Cerebellar cortex (tissue), 1 donor: ENCODE measurements around the gene UBE2D2.
"Not testable (repeated sequence)": the region's sequence is repeated elsewhere in the genome, so short reads cannot be mapped to it uniquely, and the experiment has no call there.

Experiments used
- DNase-seq: peaks from one replicate; pipeline ENCODE4 v3.0.0-alpha.2; 2015; ENCODE audit warnings: low spot score

Gene UBE2D2

DNA sequence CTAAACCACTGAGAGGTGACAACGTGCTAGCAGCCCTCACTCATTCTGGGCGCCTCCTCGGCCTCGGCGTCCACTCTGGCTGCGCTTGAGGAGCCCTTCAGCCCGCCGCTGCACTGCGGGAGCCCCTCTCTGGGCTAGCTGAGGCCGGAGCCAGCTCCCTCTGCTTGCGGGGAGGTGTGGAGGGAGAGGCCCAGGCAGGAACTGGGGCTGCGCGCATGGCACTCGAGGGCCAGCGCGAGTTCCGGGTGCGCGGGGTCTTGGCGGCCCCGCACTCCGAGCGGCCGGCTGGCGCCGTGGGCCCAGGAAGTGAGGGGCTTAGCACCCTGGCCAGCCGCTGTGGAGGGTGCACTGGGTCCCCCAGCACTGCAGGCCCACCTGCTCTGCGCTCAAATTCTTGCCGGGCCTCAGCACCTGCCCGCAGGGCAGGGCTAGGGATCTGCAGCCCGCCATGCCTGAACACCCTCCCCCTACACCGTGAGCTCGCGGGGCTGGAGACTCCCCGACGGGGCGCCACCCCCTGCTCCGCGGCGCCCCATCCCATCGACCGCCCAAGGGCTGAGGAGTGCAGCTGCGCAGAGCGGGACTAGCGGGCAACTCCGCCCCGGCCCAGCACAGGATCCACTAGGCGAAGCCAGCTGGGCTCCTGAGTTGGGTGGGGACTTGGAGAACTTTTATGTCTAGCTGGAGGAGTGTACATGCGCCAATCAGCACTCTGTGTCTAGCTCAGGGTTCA is 11.8 kb upstream of the UBE2D2 start:
- DNase-seq: no peak

DNA sequence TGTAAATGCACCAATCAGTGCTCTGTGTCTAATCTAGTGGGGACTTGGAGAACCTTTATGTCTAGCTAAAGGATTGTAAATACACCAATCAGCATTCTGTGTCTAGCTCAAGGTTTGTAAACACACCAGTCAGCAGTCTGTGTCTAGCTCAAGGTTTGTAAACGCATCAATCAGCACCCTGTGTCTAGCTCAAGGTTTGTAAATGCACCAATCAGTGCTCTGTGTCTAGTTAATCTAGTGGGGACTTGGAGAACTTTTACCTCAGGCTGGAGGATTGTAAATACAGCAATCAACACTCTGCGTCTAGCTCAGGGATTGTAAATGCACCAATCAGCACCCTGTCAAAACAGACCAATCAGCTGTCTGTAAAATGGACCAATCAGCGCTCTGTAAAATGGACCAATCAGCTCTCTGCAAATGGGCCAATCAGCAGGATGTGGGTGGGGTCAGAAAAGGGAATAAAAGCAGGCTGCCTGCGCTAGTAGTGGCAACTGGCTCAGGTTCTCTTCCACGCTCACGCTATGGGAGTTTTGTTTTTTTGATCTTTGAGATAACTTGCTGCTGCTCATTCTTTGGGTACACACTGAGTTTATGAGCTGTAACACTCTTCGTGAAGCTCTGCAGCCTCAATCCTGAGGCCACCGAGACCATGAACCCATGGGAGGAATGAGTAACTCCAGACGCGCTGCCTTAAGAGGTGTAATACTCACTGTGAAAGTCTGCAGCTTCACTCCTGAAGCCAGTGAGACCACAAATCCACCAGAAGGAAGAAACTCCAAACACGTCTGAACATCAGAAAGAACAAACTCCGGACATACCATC is 10.9 kb upstream of the UBE2D2 start:
- not testable (repeated sequence) for DNase-seq

DNA sequence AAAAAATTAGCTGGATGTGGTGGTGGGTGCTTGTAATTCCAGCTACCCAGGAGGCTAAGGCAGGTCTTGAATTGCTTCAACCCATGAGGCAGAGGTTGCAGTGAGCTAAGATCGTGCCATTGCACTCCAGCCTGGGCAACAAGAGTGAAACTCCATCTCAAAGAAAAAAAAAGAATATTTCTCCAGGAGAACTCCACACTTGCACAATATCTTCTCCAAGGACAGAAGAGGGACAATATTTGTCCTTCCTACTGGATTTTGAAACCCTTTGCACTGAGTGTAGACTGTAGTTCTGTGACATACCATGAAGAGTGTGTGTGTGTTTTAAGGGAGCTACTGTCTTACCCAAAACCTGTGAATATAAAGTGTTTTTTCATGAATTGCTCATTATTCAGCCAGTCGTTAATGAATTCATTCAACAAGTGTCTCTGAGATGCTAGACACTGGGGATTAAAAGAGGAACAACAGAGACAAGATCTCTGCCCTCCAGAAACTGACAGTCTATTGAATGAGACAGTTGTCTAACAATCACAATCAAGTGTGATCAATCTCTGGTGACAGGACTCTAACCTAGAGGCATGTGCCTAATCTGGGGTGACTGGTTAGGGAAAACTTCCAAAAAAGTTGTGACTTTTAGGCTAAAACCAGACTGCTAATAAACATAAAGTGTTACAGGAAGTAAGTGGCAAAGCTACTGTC is 9.8 kb upstream of the UBE2D2 start:
- no peak for DNase-seq

DNA sequence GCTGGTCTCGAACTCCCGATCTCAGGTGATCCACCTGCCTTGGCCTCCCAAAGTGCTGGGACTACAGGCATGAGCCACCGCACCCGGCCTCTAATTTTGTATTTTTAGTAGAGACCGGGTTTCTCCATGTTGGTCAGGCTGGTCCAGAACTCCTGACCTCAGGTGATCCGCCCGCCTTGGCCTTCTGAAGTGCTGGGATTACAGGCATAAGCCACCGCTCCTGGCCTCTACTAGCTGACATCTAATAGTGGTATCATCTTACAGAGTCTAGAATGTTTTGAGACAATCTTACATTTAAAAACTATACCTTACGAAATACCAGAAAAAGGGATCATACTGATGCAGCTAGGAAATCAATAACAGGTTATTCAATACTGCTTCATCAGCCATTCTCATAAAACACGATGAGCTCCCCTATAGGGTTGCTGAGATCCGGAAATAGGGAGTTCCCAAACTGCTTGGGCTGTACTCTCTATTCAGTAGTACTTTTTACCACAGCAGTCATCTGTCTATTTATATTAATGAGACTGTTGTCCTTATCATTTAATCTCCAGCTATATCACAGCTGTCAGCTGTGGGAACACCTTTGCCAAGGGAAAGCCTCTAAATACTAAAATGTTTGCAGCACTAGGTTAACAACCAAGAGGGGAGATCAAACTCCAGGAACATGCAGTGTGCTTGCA is 8.1 kb upstream of the UBE2D2 start:
- DNase-seq: no peak

DNA sequence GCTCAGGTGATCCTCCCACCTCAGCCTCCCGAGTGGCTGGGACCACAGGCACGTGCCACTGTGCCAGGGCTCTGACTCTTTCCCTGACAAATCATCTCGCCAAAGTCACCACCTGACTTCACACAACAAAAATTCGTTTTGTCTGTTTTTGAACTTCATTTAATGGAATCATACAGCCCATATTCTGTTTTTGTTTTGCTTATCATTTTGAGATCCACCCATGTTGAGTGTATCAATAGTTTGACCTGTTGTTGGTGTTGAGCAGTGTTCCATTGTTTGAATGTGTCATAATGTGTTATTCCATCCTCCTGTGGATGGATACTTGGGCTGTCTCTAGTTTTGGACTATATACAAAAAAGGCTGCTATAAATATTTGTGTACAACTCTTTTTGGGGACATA is 6.9 kb upstream of the UBE2D2 start:
- no peak for DNase-seq

DNA sequence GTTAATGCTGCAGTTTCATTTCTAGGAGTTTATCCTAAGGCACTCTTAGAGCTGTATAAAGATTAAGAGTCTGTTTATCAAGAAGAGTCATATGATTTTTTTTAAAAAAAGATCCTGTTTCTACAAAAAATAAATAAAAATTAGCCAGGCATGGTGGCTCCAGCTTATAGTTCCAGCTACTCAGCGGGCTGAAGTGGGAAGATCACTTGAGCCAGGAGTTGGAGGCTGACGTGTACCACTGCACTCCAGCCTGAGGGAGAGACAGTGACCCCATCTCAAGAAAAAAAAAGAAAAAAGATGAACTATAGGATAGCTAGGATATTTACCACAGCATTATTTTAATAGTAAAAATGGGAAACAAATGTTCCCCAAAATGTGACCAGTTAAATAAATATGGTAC is 3.3 kb upstream of the UBE2D2 start:
- DNase-seq: no peak

DNA sequence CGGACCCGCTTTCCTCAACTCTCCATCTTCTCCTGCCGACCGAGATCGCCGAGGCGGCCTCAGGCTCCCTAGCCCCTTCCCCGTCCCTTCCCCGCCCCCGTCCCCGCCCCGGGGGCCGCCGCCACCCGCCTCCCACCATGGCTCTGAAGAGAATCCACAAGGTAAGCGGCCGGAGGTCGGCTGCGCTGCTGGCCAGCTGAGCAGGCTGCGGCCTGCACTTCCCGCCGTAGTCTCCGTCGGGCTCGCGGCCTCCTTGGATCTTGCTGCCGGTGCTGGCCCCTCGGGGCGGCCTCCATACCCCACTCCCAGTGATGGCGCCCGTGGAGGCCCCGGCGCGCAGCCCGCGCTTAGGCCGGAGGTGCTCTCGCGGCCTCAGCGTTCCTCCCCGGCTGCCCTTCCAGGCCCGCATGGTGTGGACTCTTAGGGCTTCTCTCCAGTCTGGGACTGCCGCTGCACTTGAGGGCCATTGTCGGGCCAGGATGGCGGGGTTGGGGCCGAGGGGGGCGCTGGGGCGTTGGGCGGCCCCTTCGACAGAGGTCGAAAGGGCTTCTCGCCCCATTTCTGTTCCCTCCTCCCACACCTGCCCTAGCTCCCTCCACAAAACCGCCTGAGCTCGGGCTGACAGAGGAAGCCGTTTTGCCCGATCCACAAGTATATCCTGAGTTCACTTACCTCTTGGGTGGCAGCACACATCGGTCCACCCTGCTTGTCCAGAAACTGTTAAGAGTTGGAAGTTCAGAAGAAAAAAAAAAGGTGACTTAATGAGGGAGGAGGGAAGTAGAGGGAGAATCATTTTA is 714 bp downstream of the UBE2D2 start:
- DNase-seq: no peak

DNA sequence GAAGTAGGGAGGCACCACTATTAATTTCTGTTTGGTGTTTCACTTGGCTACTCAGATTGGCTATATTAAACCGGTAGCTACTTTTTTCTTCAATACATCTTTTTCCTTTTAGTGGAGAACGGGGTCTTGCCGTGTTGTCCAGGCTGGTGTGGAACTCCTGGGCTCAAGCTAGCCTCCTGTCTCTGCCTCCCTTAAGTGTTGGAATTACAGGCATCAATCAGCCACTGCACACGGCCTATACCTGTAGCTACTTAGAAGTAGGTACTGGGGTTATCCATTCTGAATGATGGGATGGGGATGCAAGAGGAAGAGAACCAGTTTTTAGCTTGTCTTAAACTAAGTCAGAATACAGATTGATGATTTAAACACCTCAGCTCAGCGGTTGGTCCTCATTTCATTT is 1.7 kb downstream of the UBE2D2 start:
- no peak for DNase-seq

DNA sequence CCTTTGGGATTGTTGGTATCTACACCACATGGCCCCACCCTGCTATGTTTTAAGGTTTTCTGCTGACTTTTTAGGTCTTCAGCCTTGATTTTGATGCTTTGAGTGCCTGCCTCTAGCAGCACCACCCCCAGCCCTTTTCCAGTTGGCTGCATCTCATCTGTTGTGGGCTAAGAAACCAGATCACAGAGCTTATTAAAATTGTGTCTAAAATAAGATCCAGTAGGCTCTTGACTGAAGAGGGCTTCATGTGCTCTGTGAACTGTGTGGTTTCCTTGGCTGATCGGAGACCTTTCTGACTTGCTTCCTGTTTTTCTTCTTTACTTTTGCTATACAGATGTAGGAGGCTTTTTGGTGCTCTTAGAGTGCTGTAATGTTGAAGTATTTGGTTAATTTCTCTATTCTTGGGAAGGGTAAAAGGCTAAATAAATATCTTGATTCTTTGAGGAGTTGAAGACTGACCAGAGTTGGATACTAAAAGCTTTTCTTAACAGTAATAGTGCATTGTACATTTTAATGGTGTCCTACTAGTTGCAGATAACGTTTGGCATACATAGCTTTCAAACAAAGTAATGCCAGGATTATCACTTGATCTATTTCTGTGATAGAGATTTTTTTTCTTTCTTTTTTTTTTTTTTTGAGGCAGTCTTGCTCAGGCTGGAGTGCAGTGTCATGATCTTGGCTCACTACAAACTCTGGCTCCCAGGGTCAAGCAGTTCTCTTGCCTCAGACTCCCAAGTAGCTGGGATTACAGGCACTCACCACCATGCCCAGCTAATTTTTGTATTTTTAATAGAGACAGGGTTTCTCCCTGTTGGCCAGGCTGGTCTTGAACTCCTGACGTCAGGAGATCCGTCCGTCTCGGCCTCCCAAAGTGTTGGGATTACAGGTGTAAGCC is 4.5 kb downstream of the UBE2D2 start:
- DNase-seq: no peak

DNA sequence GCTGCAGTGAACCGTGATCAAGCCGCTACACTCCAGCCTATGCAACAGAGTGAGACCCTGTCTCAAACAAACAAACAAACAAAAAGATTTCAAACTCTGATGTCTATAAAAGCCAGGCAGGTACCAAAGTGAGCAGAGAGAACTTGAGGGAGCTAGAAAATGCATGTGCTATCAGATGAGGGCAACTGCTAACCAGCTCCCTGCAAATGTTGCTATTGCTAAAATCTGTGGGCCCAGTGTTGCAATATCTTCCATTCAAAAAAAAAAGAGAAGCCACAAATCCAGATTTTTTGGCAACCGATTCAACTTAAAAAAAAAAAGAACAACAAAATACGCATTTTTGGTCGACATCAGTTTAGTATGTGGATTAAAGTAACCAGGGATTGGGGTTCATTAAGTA is 5.5 kb downstream of the UBE2D2 start:
- DNase-seq: no peak

DNA sequence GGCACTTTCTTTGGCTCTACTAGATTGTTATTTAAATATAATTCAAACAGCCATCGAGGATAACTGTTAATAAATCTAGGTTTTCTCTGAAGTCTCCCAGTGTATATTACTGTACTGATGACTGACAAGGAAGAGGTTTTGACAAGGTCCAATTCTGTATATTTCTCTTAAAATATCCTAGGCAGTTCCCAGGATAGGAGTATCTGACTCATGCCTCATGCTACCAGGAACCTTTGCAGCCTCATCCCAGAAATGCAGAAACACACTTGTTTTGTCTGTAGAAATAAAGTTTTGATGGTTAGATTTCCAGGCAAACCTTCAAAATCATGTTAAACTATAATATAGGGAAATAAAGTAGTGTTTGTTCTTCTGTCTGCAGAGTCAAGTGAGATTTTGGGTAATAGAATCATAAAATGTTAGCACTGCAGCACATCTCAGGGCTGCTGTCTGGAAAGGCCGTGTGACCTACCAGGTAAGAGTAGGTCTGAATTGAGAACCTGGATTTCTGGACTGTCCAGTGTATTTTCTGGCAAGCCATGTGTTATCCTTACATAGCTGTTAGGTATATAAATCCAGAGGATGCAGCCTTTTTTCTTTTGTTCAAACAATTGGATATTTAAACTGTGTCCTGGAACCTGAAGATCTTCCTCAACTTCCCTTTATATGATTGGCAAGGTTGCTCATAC is 8.3 kb downstream of the UBE2D2 start:
- no peak for DNase-seq

DNA sequence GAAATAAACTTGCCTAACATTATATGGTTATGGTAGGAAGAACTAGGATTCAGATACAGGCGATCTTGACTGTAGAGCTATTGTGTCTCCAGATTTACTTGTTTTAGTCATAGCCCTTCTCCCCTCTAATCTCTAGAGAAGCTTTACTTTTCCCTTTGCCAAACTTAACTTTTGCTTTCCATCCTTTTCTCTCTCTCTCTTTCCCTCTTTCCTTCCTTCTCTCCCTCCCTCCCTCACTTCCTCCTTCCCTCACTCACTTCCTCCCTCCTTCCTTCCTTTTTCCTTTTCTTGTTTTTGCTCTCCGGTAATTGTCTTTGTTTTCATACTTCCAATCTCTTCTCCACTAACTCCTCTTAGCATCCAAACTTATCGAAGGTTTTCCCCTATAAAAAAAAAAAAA is 10.4 kb downstream of the UBE2D2 start:
- no peak for DNase-seq

DNA sequence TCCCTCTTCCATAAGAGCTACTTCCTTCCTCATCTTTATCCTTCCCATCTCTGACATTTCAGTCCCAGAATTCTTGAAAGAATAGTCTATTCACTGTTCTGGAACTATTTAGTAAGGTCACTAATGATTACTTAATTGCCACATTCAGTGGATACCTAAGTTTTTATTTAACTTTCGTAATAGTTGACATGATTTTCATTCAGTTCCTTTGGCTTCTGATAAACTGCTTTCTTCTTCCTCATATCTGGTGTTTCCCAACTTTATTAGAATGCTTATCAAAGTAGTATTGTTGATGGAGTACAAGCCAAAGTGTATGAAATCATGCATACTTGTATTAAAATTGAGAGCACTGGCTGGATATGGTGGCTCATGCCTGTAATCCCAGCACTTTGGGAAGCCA is 10.8 kb downstream of the UBE2D2 start:
- DNase-seq: no peak

DNA sequence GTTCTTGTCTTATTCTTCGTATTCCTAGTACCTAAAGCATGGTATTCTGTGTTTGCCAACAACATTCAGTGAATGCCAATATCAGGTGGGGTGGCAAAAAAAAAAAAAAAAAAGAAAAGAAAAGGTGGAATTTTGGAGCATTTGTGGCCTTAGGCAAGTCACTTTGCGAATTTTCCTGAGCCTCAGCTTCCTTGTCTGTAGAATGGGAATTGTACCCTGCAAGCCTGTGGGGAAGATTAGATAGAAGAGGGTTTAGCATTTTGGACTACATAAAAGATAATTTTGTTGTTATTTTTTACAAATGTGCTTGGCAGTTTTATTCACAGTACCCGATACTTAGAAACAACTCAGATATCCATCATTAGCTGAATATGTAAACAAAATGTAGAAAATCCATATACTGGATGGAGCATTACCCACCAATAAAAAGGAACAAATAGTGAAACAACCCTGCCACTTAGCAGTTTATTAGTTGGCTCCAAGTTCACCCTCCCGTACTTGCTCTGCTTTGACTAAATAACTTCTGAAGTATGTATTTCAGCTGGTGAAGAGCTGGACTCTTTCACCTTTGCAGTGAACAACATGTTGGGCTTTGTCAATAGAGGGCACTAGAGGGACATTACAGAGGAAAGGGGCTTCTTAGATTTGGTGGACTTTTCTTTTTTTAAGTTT is 13.6 kb downstream of the UBE2D2 start:
- peak; percentile 74 for DNase-seq

DNA sequence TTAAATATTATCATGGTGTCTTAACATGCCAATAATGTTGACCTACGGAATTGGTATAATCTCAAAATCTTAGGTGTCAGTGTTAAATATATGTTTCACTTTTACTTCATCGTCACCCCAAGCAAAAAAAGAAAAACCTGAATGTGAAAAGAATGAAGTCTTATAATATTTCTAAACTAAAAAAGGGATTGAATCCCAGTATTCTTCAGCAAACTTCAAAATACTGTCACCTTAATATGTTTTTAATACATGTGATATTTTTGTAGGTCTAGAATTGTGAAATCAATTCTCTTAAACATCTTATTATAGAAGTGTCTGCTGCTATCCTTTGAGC is 14.1 kb downstream of the UBE2D2 start:
- DNase-seq: no peak

DNA sequence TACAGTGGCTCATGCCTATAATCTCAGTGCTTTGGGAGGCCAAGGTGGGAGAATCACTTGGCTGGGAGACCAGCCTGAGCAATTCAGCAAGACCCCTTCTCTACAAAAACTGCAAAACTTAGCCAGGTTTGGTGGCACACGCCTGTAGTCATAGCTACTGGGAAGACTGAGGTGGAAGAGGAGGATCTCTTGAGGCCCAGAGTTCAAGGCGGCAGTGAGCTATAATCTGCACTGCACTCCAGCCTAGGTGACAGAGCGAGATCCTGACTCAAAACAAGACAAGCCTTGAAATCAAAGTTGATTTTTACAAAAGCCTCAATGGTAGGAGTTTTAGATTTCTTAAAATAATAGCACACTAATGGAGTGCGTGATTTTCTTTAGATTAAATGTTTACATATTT is 14.6 kb downstream of the UBE2D2 start:
- DNase-seq: no peak

DNA sequence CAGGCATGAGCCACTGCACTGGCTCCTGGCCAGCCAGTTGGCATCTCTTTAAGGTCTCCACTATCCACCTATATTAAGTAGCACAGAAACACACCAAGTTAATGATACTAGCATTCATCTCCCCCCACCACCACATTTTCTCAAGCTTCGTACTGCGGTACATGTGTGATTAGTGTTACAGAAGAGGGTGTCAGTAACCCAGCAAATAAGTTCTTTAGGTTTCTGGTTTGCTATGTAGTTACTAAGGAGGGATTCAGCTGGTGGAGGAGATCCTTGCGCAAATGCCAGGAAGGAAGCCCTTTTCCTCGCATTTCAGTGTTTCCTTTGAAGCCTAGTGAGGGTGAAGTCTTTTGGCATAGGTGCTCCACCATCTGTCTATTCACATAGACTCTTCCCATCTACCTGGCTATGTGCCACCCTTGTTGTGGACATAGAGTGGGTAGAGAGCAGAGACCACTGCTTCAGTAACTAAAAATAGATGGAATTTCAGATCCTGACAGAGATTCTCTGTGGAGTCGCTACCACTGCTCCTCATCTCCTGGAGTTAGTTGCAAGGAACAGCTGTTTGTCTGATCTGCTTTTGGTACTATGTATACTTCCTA is 16.7 kb downstream of the UBE2D2 start:
- peak; percentile 83 for DNase-seq

DNA sequence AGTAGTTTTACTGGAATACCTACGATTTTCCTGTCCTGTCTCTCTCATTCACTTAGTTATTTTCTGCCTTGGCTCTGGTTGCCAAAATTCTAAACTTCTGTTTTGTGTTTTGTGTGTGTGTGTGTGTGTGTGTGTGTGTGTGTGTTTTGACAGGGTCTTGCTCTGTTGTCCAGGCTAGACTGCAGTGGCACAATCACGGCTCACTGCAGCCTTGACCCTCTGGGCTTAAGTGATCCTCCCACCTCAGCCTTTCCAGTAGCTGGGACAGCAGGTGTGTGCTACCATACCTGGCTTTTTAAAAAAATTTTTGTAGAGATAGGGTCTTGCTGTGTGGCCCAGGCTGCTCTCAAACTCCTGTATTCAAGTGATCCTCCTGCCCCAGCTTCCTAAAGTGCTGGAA is 17.2 kb downstream of the UBE2D2 start:
- no peak for DNase-seq

DNA sequence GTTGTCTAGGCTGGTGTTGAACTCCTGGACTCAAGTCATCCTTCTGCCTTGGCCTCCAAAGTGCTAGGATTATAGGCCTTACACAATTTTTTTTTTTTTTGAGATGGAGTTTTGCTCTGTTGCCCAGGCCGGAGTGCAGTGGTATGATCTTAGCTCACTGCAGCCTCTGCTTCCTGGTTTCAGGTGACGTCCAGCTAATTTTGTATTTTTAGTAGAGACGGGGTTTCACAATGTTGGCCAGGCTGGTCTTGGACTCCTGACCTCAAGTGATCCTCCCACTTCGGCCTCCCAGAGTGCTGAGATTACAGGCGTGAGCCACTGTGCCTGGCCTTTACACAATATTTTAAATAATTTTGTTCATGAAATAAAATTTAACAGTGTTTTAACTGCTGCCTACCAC is 21.0 kb downstream of the UBE2D2 start:
- DNase-seq: not testable (repeated sequence)
